IMR-90 (cell line): ENCODE data around the gene AGPAT1. TPM values are rescaled to one million over a fixed set of nuclear protein-coding genes. Genes with fewer than 3 reads are reported as not detected.

ENCODE experiments used
- ATAC-seq: fragments of 200-7000 bp; cut with Tn5 transposase; 2 replicates; pipeline ENCODE4 v1.9.1; 2020; ENCODE audit warnings: low read depth, mild to moderate bottlenecking, moderate library complexity
- BruUV-seq: library from RNA; stranded (reverse); fragments of 400-500 nt; replicated peaks from 2 replicates; lab custom pipeline; 2021; lab: Mats Ljungman, UMichigan
- CTCF ChIA-PET: fragments of 300-600 bp; formaldehyde crosslinking; extraction: SDS; loops from one replicate; lab custom pipeline; 2021; ENCODE audit warnings: antibody characterized with exemption; lab: Yijun Ruan, JAX
- POLR2A ChIA-PET: fragments of 300-600 bp; sonication (Branson Sonifier 250); formaldehyde crosslinking; loops from one replicate; lab custom pipeline; 2022; ENCODE audit warnings: antibody characterized with exemption; ENCODE audit not compliant: unreplicated experiment; lab: Charles Lee
- DNase-seq: peaks from one replicate; pipeline ENCODE4 v3.0.0; 2013
- H2AFZ ChIP-seq: replicated peaks from 2 replicates; pipeline ENCODE3; 2013; ENCODE audit warnings: low read length, mild to moderate bottlenecking; ENCODE audit not compliant: poor library complexity
- H2AK5ac ChIP-seq: 2 replicates; pipeline ENCODE4 v1.6.1; 2013; ENCODE audit warnings: low read depth, low read length, inconsistent platforms
- H2AK9ac ChIP-seq: replicated peaks from 2 replicates; pipeline ENCODE3; 2013; ENCODE audit warnings: mild to moderate bottlenecking, low read depth, low read length, moderate library complexity; ENCODE audit not compliant: poor library complexity
- H2BK120ac ChIP-seq: 2 replicates; pipeline ENCODE4 v1.6.1; 2013; ENCODE audit warnings: low read depth, low read length, inconsistent platforms
- H2BK15ac ChIP-seq: 3 replicates; pipeline ENCODE4 v1.6.1; 2013; ENCODE audit warnings: low read depth, low read length, inconsistent platforms
- H2BK20ac ChIP-seq: 2 replicates; pipeline ENCODE4 v1.6.1; 2013; ENCODE audit warnings: low read depth, mild to moderate bottlenecking, inconsistent platforms, low read length, moderate library complexity
- H2BK5ac ChIP-seq: 2 replicates; pipeline ENCODE4 v1.6.1; 2013; ENCODE audit warnings: mild to moderate bottlenecking, low read depth, low read length, inconsistent platforms; ENCODE audit not compliant: poor library complexity, severe bottlenecking
- H3K14ac ChIP-seq: replicated peaks from 2 replicates; pipeline ENCODE4 v1.6.1; 2013; ENCODE audit warnings: low read depth, low read length, inconsistent platforms
- H3K18ac ChIP-seq: 2 replicates; pipeline ENCODE4 v1.6.1; 2013; ENCODE audit warnings: low read depth, low read length, control low read depth
- H3K23ac ChIP-seq: 2 replicates; pipeline ENCODE4 v1.6.1; 2013; ENCODE audit warnings: low read depth, low read length, inconsistent platforms
- H3K27ac ChIP-seq: 2 replicates; pipeline ENCODE4 v1.5.1; 2013; ENCODE audit warnings: mild to moderate bottlenecking, control low read depth, low read length; ENCODE audit not compliant: insufficient read depth
- H3K27me3 ChIP-seq: 2 replicates; pipeline ENCODE4 v1.6.1; 2013; ENCODE audit warnings: low read length; ENCODE audit not compliant: control insufficient read depth, insufficient read depth
- H3K36me3 ChIP-seq: 2 replicates; pipeline ENCODE4 v1.6.1; 2013; ENCODE audit warnings: low read length, mixed read lengths; ENCODE audit not compliant: control insufficient read depth, insufficient read depth
- H3K4ac ChIP-seq: 2 replicates; pipeline ENCODE4 v1.6.1; 2013; ENCODE audit warnings: low read depth, low read length, inconsistent platforms
- H3K4me1 ChIP-seq: 2 replicates; pipeline ENCODE4 v1.6.1; 2013; ENCODE audit warnings: low read length, mixed read lengths; ENCODE audit not compliant: control insufficient read depth, insufficient read depth
- H3K4me2 ChIP-seq: 2 replicates; pipeline ENCODE4 v1.6.1; 2013; ENCODE audit warnings: low read depth, mild to moderate bottlenecking, control low read depth, low read length, moderate library complexity
- H3K4me3 ChIP-seq: 2 replicates; pipeline ENCODE4 v1.5.1; 2013; ENCODE audit warnings: low read depth, mild to moderate bottlenecking, control low read depth, low read length, moderate library complexity; ENCODE audit not compliant: insufficient read depth
- H3K56ac ChIP-seq: 2 replicates; pipeline ENCODE4 v1.6.1; 2013; ENCODE audit warnings: low read length, inconsistent platforms; ENCODE audit not compliant: insufficient read depth; ENCODE audit errors: extremely low read depth
- H3K79me1 ChIP-seq, 2 experiments: 2 replicates each; pipeline ENCODE4 v1.6.1; 2013; ENCODE audit warnings: low read length in 2 of 2, inconsistent platforms in 1 of 2, low read depth in 1 of 2
- H3K9ac ChIP-seq: 2 replicates; pipeline ENCODE4 v1.6.1; 2013; ENCODE audit warnings: low read depth, low read length, control low read depth
- H3K9me1 ChIP-seq: 2 replicates; pipeline ENCODE4 v1.6.1; 2013; ENCODE audit warnings: low read length, inconsistent platforms; ENCODE audit not compliant: insufficient read depth
- H3K9me3 ChIP-seq: 2 replicates; pipeline ENCODE4 v1.6.1; 2013; ENCODE audit warnings: low read length; ENCODE audit not compliant: control insufficient read depth, insufficient read depth
- H4K20me1 ChIP-seq: 2 replicates; pipeline ENCODE4 v1.6.1; 2013; ENCODE audit warnings: low read length, inconsistent platforms; ENCODE audit not compliant: insufficient read depth
- H4K5ac ChIP-seq: 2 replicates; pipeline ENCODE4 v1.6.1; 2013; ENCODE audit warnings: mild to moderate bottlenecking, low read depth, low read length, control low read depth
- H4K8ac ChIP-seq, 2 experiments: 2 replicates each; pipeline ENCODE4 v1.6.1; 2013; ENCODE audit warnings: low read depth in 2 of 2, low read length in 2 of 2, control low read depth in 1 of 2, inconsistent platforms in 1 of 2
- H4K91ac ChIP-seq: 2 replicates; pipeline ENCODE4 v1.6.1; 2013; ENCODE audit warnings: low read depth, low read length, inconsistent platforms; ENCODE audit not compliant: insufficient read depth
- BHLHE40 ChIP-seq: fragments of 150-350 bp; IDR thresholded peaks from 2 replicates; pipeline ENCODE4 v1.6.1; 2016; ENCODE audit warnings: mild to moderate bottlenecking, low read depth, low read length
- CEBPB ChIP-seq: IDR thresholded peaks from 2 replicates; pipeline ENCODE4 v1.6.1; 2012; ENCODE audit warnings: low read depth, low read length, improper control_type of control experiment
- CHD1 ChIP-seq: IDR thresholded peaks from 2 replicates; pipeline ENCODE4 v1.6.1; 2012; ENCODE audit warnings: low read depth, low read length, improper control_type of control experiment
- MAFK ChIP-seq: IDR thresholded peaks from 2 replicates; pipeline ENCODE4 v1.6.1; 2012; ENCODE audit warnings: low read depth, low read length, improper control_type of control experiment
- MXI1 ChIP-seq: IDR thresholded peaks from 2 replicates; pipeline ENCODE4 v1.6.1; 2012; ENCODE audit warnings: low read depth, mild to moderate bottlenecking, low read length, moderate library complexity, borderline replicate concordance
- RAD21 ChIP-seq: IDR thresholded peaks from 2 replicates; pipeline ENCODE4 v1.6.1; 2012; ENCODE audit warnings: low read length, improper control_type of control experiment
- RCOR1 ChIP-seq: IDR thresholded peaks from 2 replicates; pipeline ENCODE4 v1.6.1; 2012; ENCODE audit warnings: mild to moderate bottlenecking, low read length, improper control_type of control experiment; ENCODE audit not compliant: insufficient replicate concordance
- WGBS, 2 experiments: methylation state at CpG; one replicate each; pipeline versions ENCODE4 v1.1.5 to v1.1.7; 2013; ENCODE audit warnings: missing lambda C conversion rate in 2 of 2; ENCODE audit not compliant: insufficient read length in 1 of 2; ENCODE audit errors: extremely low coverage in 2 of 2; 5-methylcytosine and 5-hydroxymethylcytosine counted together
- dilution Hi-C: fragments of 300-500 bp; cut with HindIII; formaldehyde crosslinking; loops from one replicate; pipeline ENCODE4 v1.14.3; 2018; ENCODE audit warnings: low sequenced_read_pairs; ENCODE audit not compliant: unreplicated experiment
- in situ Hi-C: fragments of 300-500 bp; cut with MboI; formaldehyde crosslinking; loops from 3 replicates; pipeline ENCODE4 v1.14.3; 2019; ENCODE audit warnings: low sequenced_read_pairs, inconsistent platforms, mixed read lengths
- intact Hi-C: fragments of 100-400 bp; cut with micrococcal nuclease; formaldehyde crosslinking; loops from 2 replicates; pipeline ENCODE4 v1.10.0; 2022
- polyA plus RNA-seq, 3 experiments: library from polyadenylated mRNA; depleted of rRNA; stranded (reverse); fragments of >200 nt; gene quantifications; 2 replicates each; pipeline ENCODE4 v1.2.3, GENCODE V29; 2012; ENCODE audit warnings: low replicate concordance in 1 of 3
- total RNA-seq: library from RNA; depleted of rRNA; stranded (reverse); fragments of >200 nt; gene quantifications from 2 replicates; pipeline ENCODE4 v1.2.3, GENCODE V29; 2012
- TF ChIP-seq, protein P1 (sequence below): fragments of 150-350 bp; IDR thresholded peaks from 2 replicates; pipeline ENCODE4 v1.6.1; 2017; ENCODE audit warnings: mild to moderate bottlenecking, antibody characterized with exemption, low read length, low read depth

Gene AGPAT1
- total and polyA plus RNA-seq, 2 of the 4 experiments (the other 2 are of a cell fraction), result 27.2 to 116 TPM

DNA sequence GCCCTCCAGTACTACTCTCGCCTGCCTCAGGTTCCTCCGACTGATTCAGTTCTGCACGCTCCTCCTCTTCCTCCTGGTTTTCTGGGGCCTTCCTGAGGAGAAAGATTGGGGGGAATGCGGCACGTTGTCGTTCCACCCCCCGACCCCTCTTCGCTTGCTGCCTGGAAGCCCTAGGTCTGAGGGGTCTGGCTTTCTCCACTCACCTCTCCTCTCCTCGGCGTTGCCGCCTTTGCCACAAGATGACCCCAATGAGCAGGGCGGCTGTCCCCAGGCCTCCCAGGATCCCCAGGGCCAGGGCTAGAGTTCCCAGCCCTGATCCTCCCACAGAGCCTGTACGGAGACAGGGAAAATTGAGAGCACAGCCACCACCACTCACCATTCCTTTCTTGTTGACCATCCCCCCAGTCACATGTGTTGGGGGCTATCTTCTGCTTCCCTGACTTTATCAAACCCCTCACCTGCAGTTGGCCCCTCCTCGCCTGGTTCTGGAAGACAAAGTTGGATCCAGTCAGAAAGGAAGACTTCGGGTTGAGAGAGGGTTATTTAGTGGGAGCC, 5.3 kb upstream of the AGPAT1 start:
- H4K91ac ChIP-seq, result no peak overlapping the region
- intact Hi-C loops, result no loop called here
- ATAC-seq, result no peak
- POLR2A ChIA-PET, result interaction anchor here (0.6 kb wide), 1 partner anchor 790 kb away, joined by 9 read pairs; no protein-coding TSS in a partner anchor
- H2BK120ac ChIP-seq, result no peak overlapping the region
- no peak overlapping the region for H2AFZ ChIP-seq
- H2AK9ac ChIP-seq, result no peak overlapping the region
- no peaks in the 10 kb centered on the region for H3K27me3 ChIP-seq
- H3K79me1 ChIP-seq, result peaks cover 8 to 36% of the 10 kb centered on the region in 2 experiments
- H3K36me3 ChIP-seq, result peaks cover 21% of the 10 kb centered on the region; the same call in 1 of the 2 replicates
- no peak overlapping the region for H4K5ac ChIP-seq
- WGBS, 2 experiments, result no CpG with 5 or more reads among the region's 15 CpGs
- no peak overlapping the region for H3K27ac ChIP-seq
- no peak overlapping the region for H3K18ac ChIP-seq
- no peak overlapping the region for H3K4me3 ChIP-seq
- no peak overlapping the region for H3K4ac ChIP-seq
- H4K8ac ChIP-seq, result no peak overlapping the region
- dilution Hi-C loops, result no loop called here
- H2BK15ac ChIP-seq, result no peak overlapping the region
- H3K9me1 ChIP-seq, result peaks cover 15% of the 10 kb centered on the region
- no peak overlapping the region for H3K4me2 ChIP-seq
- BruUV-seq, result no TSS peak
- peaks cover 3% of the 10 kb centered on the region; the same call in 1 of the 2 replicates for H4K20me1 ChIP-seq
- no peak overlapping the region for H2AK5ac ChIP-seq
- no peak overlapping the region for H3K56ac ChIP-seq
- in situ Hi-C loops, result loop anchor here (25.0 kb wide), 1 partner anchor 781 kb away; the partner anchor contains the start of genes BRD2 and HLA-DMA
- H3K14ac ChIP-seq, result no peak overlapping the region
- H3K23ac ChIP-seq, result no peak overlapping the region
- no peaks in the 10 kb centered on the region for H3K9me3 ChIP-seq
- DNase-seq, result no peak
- H2BK5ac ChIP-seq, result no peak overlapping the region
- CTCF ChIA-PET, result no interaction called here
- TF ChIP-seq, protein P1, sequence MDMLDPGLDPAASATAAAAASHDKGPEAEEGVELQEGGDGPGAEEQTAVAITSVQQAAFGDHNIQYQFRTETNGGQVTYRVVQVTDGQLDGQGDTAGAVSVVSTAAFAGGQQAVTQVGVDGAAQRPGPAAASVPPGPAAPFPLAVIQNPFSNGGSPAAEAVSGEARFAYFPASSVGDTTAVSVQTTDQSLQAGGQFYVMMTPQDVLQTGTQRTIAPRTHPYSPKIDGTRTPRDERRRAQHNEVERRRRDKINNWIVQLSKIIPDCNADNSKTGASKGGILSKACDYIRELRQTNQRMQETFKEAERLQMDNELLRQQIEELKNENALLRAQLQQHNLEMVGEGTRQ, result no peak
- TF ChIP-seq CHD1 (no peak), BHLHE40 (no peak), MXI1 (no peak), MAFK (no peak), CEBPB (no peak), RAD21 (no peak), RCOR1 (no peak)
- no peak overlapping the region for H3K9ac ChIP-seq
- H2BK20ac ChIP-seq, result no peak overlapping the region
- H3K4me1 ChIP-seq, result peaks cover 4% of the 10 kb centered on the region
